ENCODE data around the gene L3HYPDH.

The L3HYPDH gene

DNA sequence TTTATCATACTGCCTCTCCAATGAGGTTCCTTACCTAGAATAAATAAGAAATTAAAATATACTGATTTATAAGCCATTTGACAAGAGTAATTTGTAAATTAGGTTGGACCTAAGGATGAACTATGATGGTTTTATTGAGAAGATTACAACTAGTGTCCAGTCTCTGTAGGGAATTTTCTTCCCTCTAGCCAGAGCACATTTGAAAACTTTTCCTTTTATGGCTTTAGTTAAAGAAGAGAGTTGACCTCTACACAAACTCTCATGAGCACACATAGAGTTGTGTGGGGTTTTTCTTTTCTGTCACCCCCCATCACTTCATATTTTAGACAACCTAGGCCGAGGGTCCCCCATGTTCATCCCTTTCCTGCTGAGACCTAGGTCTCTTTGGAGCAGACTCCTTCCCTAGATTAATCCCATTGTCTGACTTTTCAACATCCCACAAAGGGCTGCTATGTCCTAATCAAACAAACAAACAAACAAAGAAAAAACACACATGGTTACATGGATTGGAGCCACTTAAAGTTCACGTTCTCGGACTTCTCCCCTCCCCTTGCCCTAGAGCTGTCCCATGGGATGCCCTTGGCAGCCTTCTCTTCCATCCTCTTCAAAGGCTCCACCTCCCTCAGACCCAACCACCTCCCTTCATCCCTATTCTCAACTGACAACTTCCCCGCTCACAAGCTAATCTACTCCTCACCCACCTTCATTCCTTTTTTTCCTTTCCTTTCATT, 59.7 kb downstream of the L3HYPDH start:
- no peak for DNase-seq

Measured in right forelimb (tissue), 1 donor.